M059J (cell line): ENCODE results near the gene TUBA4A. TPM values are rescaled to one million over a fixed set of nuclear protein-coding genes. Genes with fewer than 3 reads are reported as not detected.

Experiments used
- DNase-seq: peaks from one replicate; pipeline ENCODE4 v3.0.0-alpha.2; 2012; ENCODE audit warnings: low read depth
- total RNA-seq: library from RNA; depleted of rRNA; stranded (reverse); fragments of >200 nt; shearing (Covaris generic); gene quantifications from 2 replicates; pipeline ENCODE4 v1.2.3, GENCODE V29; 2014

Gene TUBA4A
- total RNA-seq, 1 experiment from 2014 or later: 105 TPM

GRCh38 chr2:219286436-219287115 is 32.9 kb upstream of the TUBA4A start:
- peak; percentile 57 for DNase-seq

DNA sequence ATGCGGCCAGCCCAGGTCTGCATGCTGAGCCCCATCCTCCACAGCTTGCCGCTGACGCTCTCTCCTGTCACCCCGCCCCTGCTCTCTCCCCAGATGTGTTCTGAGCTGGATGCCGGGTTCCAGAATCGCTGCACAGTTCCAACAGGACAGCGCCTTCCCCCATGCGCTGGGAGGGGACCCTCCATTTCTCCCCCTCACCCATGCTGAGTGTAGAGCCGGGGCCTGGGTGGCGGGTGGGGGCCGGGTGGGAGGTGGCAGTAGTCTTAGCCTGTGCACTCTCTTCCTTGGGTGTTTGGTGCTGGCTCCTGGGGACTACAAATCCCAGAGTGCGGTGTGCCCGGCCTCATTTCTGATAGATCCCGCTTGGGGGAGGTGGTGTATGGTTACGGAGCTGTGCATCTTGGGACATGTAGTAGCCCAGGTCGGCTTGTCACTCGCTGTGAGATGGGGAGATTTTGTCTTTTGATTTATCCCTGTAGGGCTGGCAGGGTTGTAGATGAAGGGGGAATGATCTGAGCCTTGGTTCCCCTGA is 32.2 kb upstream of the TUBA4A start:
- no peak for DNase-seq

- no peak for DNase-seq
Observed at GRCh38 chr2:219285373-219285735, 31.6 kb upstream of the TUBA4A start.

- DNase-seq: no peak
Observed at GRCh38 chr2:219284501-219285372, 31.0 kb upstream of the TUBA4A start.

GRCh38 chr2:219282943-219283581 is 29.3 kb upstream of the TUBA4A start:
- no peak for DNase-seq

DNA sequence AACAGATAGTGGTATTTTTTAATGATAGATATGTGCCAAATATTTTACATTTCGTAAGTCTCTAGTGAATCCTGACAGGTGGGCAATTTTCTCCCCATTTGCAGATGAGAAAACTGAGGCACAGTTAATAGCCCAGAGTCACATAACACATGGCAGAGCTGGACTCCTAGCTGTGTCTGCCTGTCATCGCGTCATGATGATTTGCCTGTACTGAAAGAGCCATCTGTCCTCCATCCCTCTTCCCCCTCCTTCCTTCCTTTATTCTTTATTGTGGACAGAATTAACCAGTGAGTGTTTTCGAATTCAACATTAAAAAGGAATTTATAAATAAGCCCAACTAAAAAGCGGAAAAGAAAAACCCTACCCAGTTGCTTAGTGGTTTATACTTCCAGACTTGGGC is 28.7 kb upstream of the TUBA4A start:
- no peak for DNase-seq

DNA sequence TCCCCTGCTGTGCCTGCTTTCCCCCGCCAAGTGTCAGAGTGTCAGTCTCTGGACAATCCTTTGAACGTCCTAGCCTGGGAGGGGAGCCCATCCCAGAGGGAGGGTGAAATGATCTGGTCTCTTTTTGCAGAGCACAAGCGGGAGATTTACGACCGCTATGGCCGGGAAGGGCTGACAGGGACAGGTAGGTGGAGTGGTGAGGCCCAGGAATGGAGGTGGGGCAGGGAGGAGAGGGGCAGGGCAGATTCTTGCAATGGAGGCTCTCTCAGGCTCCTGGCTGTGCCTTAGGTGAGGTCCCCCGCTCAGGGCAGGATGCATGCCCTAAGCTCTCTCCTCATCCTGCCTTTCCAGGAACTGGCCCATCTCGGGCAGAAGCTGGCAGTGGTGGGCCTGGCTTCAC is 27.9 kb upstream of the TUBA4A start:
- DNase-seq: no peak

DNA sequence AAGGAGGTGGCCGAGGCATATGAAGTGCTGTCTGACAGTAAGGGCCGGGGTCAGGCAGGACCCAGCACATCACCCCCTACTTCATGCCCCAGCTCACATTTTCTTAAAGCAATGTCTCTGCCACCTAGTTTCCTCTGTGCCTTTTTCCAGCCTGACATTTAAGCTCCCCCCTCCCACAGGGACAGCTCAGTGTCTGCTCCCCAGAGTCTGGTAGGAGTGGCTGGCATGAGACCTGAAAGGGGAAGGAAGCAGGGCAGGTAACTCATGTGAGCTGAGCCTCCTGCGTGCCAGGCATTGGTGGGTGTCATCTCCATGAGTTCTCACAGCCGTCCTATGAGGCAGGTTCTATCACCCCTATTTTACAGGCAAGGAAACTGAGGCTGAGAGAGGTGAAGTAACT is 26.9 kb upstream of the TUBA4A start:
- no peak for DNase-seq

- DNase-seq: no peak
Observed at GRCh38 chr2:219279916-219280516, 26.3 kb upstream of the TUBA4A start.

DNA sequence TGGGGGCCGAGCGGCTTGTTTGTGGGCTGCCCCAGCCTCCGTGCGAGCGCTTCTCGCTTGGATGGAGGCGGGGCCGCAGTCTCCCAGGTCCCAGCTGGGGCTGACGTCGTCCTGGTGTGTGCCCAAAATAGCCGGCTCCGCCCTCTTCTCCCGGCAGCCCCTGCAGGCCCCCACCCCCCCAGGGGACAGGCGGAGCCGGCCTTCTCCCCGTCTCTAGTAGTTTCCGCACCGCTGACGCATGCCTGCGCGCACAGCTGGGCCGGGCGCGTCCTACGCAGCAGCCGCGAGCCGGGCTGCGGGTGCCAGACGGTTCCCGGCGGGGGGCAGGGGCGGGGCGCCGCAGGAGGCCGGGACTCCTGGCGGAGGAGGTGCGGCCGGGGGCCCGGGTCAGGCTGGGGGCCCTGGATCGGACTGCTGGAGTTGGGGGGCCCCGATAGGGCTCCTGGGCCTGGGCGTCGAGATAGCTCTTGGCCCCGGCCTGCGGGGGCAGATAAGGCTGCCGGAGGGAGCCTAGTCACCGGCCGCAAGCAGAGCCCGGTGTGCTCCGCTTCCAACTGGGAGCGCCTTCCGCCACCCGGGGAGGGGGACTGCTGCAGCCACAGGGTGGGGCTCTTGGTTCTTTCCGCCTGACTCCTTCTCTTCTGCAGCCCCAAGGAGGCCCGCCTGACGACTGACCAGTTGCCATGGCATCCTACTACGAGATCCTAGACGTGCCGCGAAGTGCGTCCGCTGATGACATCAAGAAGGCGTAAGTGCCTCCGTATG is 25.6 kb upstream of the TUBA4A start, which contains the start of gene DNAJB2:
Gene DNAJB2 (plus strand): TSS at position 216 of the 765 bp plus-strand sequence. CDS start 468 bp downstream, at position 684.
- DNase-seq: peak; percentile 99

DNA sequence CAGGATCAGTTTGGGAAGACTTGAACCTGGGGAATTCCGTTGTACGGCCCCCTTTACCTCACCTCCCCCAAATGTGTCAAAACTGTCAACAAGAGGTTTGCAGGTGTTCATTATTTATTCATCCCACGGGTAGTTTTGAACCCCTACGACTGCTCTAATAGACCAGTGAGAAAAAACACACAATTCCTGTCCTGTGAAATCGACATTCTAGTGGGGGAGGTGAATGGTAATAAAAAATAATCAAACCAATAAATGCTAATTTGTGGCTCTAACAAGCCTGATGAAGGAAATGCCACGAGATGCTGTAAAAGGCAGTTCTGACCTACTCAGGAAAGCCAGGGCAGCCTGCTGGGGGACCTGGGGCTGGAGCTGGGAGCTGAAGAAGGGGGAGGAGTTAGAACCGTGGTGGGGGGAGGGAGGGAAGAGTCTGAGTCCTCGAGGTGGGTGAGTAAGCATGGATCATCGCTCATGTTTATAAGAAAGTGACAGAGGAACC is 25.0 kb upstream of the TUBA4A start:
- no peak for DNase-seq

- peak; percentile 78 for DNase-seq
Observed at GRCh38 chr2:219277703-219278654, 24.3 kb upstream of the TUBA4A start.

GRCh38 chr2:219274361-219274921 is 20.7 kb upstream of the TUBA4A start:
- DNase-seq: peak; percentile 96

DNA sequence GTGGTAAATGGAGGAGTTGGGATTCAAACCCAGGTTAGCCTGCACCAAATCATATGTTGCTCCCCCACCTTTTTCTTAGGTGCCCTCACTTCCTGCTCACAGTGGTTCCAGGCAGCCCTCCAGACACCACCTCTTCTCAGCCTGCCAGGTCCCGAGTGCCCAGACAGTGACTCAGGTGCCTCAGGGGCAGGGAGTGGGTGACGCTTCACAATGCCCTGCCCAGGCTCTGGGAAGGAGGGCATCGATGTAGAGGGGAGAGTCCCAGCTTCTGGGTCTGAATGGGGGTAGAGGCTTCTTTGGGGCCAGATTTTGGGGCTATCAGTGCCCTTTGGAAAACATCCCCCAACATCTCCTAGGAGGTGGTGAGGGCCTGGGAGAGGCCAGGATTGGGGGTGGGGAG is 20.2 kb upstream of the TUBA4A start:
- DNase-seq: peak; percentile 95

DNA sequence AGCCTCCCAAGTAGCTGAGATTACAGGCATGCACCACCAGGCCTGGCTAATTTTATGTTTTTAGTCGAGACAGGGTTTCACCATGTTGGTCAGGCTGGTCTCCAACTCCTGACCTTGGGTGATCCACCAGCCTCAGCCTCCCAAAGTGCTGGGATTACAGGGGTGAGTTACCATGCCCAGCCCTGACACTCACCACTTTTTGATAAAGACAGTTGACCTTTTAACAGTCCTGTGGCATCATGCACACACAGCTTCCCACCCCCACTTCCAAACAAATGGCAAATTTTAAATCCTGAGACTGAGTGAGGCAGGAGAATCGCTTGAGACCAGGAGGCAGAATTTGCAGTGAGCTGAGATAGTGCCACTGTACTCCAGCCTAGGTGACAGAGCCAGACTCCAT is 19.3 kb upstream of the TUBA4A start:
- peak; percentile 87 for DNase-seq

DNA sequence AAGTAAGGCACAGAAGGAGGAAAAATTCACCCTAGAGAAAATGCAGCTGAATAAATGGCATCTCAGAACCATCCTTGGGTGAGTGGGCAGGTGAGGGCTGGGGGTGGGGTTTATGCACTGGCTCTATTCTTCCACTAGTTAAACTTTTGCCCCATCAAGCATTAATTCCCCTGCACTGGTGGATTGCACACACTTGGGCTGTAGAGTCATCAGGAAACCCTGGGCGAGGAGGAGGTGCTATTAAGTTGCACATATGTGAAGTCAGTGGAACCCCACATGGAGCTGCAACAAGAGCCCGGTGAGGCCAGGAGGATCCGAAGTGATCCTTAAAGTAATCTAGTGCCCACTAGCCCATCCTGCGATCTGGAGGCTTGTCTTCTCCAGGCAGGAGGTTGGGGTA is 18.6 kb upstream of the TUBA4A start:
- DNase-seq: no peak

DNA sequence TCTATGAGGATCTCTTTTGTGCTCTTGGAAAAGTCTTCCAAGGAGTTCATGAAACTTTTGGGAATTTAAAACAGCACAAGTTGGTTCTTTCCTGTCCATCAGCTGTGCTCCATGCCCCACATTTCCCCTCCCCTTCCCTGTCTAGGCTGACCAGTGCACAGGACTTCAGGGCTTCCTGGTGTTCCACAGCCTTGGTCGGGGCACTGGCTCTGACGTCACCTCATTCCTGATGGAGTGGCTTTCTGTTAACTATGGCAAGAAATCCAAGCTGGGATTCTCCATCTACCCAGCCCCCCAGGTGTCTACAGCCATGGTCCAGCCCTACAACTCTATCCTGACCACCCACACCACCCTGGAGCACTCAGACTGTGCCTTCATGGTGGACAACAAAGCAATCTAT is 17.3 kb upstream of the TUBA4A start:
- DNase-seq: no peak

GRCh38 chr2:219270055-219270372 is 16.3 kb upstream of the TUBA4A start:
- no peak for DNase-seq

DNA sequence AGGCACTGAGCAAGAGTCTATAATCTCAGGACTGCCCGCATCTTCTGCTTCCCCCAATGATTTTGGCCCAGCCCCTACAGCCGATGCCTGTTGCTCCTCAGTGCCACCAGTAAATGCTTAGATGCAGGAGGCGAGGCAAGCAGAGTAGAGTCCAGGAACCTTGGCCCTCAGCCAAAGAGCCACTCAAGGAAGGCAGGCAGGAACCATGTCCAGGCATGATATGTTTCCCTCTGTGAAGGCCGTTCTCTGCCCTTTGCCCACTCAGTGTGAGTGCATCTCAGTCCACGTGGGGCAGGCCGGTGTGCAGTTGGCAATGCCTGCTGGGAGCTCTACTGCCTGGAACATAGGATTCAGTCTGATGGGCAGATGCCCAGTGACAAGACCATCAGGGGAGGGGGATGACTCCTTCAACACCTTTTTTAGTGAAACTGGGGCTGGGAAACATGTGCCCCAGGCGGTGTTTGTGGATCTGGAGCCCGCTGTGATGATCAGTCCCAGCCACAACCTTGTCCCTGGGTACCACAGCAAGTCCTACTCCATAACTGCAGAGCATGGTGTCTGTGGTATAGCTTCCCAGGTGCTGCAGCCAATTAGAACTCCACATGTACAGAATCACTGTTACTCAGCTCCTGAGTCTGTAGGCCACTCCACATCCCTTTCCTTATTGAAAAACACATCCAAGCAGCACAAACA is 15.8 kb upstream of the TUBA4A start:
- no peak for DNase-seq
